D721Med (cell line): ENCODE results near the gene LRRK2.

Source experiments
- DNase-seq: peaks from one replicate; pipeline ENCODE4 v3.0.0; 2011; ENCODE audit warnings: low spot score; ENCODE audit not compliant: insufficient read length
- FAIRE-seq: peaks from 2 replicates; lab custom pipeline; 2011; peaks lifted over from hg19 to GRCh38; lab: Jason Lieb, UNC
- CTCF ChIP-seq: IDR thresholded peaks from 2 replicates; pipeline ENCODE4 v1.5.1; 2012; ENCODE audit warnings: mild to moderate bottlenecking, control low read depth; ENCODE audit not compliant: insufficient read depth; ENCODE audit errors: missing control alignments

Gene LRRK2

GRCh38 chr12:40312196-40312595, 87.4 kb downstream of the LRRK2 start:
- FAIRE-seq, result no peak
- no peak for DNase-seq
- no peak for TF ChIP-seq CTCF

- FAIRE-seq, result no peak
- TF ChIP-seq CTCF, result peak; percentile 31
- no peak for DNase-seq
Observed at GRCh38 chr12:40312982-40313576, 88.3 kb downstream of the LRRK2 start.

- TF ChIP-seq CTCF, result no peak
- no peak for DNase-seq
- no peak for FAIRE-seq
Observed at GRCh38 chr12:40313928-40314327, 89.1 kb downstream of the LRRK2 start.

- DNase-seq, result no peak
- no peak for FAIRE-seq
- TF ChIP-seq CTCF, result no peak
Observed at GRCh38 chr12:40314927-40315326, 90.1 kb downstream of the LRRK2 start.

- no peak for TF ChIP-seq CTCF
- DNase-seq (no peak), FAIRE-seq (no peak)
Observed at GRCh38 chr12:40315375-40315774, 90.6 kb downstream of the LRRK2 start.

- FAIRE-seq (no peak), DNase-seq (no peak)
- no peak for TF ChIP-seq CTCF
Observed at GRCh38 chr12:40324261-40324660, 99.5 kb downstream of the LRRK2 start.

GRCh38 chr12:40325349-40325960, 100.7 kb downstream of the LRRK2 start:
- FAIRE-seq (peak; percentile 88), DNase-seq (peak; percentile 31)
- peak; percentile 82 for TF ChIP-seq CTCF
